Omental fat pad (tissue), 4 donors: ENCODE data around the gene TAF3. TPM values are rescaled to one million over a fixed set of nuclear protein-coding genes. Genes with fewer than 3 reads are reported as not detected.

ENCODE experiments used
- ATAC-seq: fragments of 150-250 bp; one replicate; pipeline ENCODE4 v1.9.1; 2016; ENCODE audit warnings: mild to moderate bottlenecking, moderate library complexity; ENCODE audit not compliant: low FRiP score
- DNase-seq: peaks from one replicate; pipeline ENCODE4 v3.0.0-alpha.2; 2019; ENCODE audit warnings: low spot score
- CTCF ChIP-seq, 3 donors: fragments of 450-650 bp; IDR thresholded peaks; one replicate each; pipeline ENCODE4 v1.5.1; 2016 to 2017; ENCODE audit warnings: antibody characterized with exemption in 3 of 3, mild to moderate bottlenecking in 3 of 3, moderate library complexity in 2 of 3
- total RNA-seq, 4 donors: library from RNA; depleted of rRNA; stranded (reverse); fragments of >200 nt; gene quantifications; one replicate each; pipeline ENCODE4 v1.1.0, GENCODE V29; 2016

TAF3 gene
- total RNA-seq, 4 donors from 2014 or later = 4.9 to 8.8 (median 6.4) TPM

GRCh38 chr10:8037941-8038894, 219.9 kb downstream of the TAF3 start:
- TF ChIP-seq CTCF (IDR thresholded peaks at IDR 0.05) = no peak
- DNase-seq (no peak), ATAC-seq (no peak)

GRCh38 chr10:8039321-8039881, 221.1 kb downstream of the TAF3 start:
- TF ChIP-seq CTCF (IDR thresholded peaks at IDR 0.05) = no peak
- ATAC-seq = no peak
- no peak for DNase-seq

GRCh38 chr10:8040651-8041050, 222.3 kb downstream of the TAF3 start:
- DNase-seq (no peak), ATAC-seq (no peak)

GRCh38 chr10:8041284-8041991, 223.1 kb downstream of the TAF3 start:
- TF ChIP-seq CTCF (IDR thresholded peaks at IDR 0.05) = no peak
- DNase-seq = no peak
- no peak for ATAC-seq

More at GRCh38 chr10:8040651-8041050, 222.3 kb downstream of the TAF3 start:
- no peak for TF ChIP-seq CTCF (IDR thresholded peaks at IDR 0.05)

- no peak for TF ChIP-seq CTCF (IDR thresholded peaks at IDR 0.05)
- DNase-seq (no peak), ATAC-seq (no peak)
Measured at GRCh38 chr10:8041992-8042720, 223.9 kb downstream of the TAF3 start.

- no peak for ATAC-seq
- DNase-seq = no peak
- no peak for TF ChIP-seq CTCF (IDR thresholded peaks at IDR 0.05)
Measured at GRCh38 chr10:8042721-8043568, 224.6 kb downstream of the TAF3 start.
